Suprapubic skin (tissue), 4 donors: ENCODE results near the gene SOX5. TPM values are rescaled to one million over a fixed set of nuclear protein-coding genes. Genes with fewer than 3 reads are reported as not detected.

Source experiments
- DNase-seq, 2 donors: peaks; one replicate each; pipeline ENCODE4 v3.0.0-alpha.2; 2019; ENCODE audit warnings: low spot score in 2 of 2
- H3K27ac ChIP-seq: fragments of 200-600 bp; sonication (generic); one replicate; pipeline ENCODE4 v1.5.1; 2019
- H3K27me3 ChIP-seq: fragments of 200-600 bp; sonication (generic); one replicate; pipeline ENCODE4 v1.5.1; 2019
- H3K36me3 ChIP-seq: fragments of 200-600 bp; sonication (generic); one replicate; pipeline ENCODE4 v1.5.1; 2019
- H3K4me1 ChIP-seq: fragments of 200-600 bp; sonication (generic); one replicate; pipeline ENCODE4 v1.5.1; 2019
- H3K4me3 ChIP-seq: fragments of 200-600 bp; sonication (generic); one replicate; pipeline ENCODE4 v1.5.1; 2019; ENCODE audit warnings: mild to moderate bottlenecking
- H3K9me3 ChIP-seq: fragments of 200-600 bp; sonication (generic); one replicate; pipeline ENCODE4 v1.5.1; 2019
- EP300 ChIP-seq: sonication (generic); formaldehyde crosslinking; IDR thresholded peaks from one replicate; pipeline ENCODE4 v1.6.1; 2017; ENCODE audit warnings: antibody characterized with exemption
- POLR2A ChIP-seq, 2 donors: fragments of 450-650 bp; IDR thresholded peaks; one replicate each; pipeline ENCODE4 v1.6.1; 2017; ENCODE audit warnings: antibody characterized with exemption in 2 of 2, mild to moderate bottlenecking in 2 of 2, moderate library complexity in 2 of 2
- POLR2AphosphoS5 ChIP-seq, 3 donors: sonication (generic); formaldehyde crosslinking; IDR thresholded peaks; one replicate each; pipeline ENCODE4 v1.6.1; 2017; ENCODE audit warnings: antibody characterized with exemption in 3 of 3
- WGBS: methylation state at CpG from one replicate; pipeline ENCODE4 v1.1.5; 2018; 5-methylcytosine and 5-hydroxymethylcytosine counted together
- total RNA-seq, 4 donors: library from RNA; depleted of rRNA; stranded (reverse); fragments of >200 nt; gene quantifications; one replicate each; pipeline ENCODE4 v1.1.0, GENCODE V29; 2016
- TF ChIP-seq, protein P1 (sequence below), 2 donors: fragments of 200-600 bp in 1 of 2; fragments of 450-650 bp in 1 of 2; sonication (generic) in 1 of 2; IDR thresholded peaks; one replicate each; pipeline ENCODE4 v1.5.1; 2016 to 2019; ENCODE audit warnings: antibody characterized with exemption in 2 of 2, mild to moderate bottlenecking in 1 of 2, moderate library complexity in 1 of 2

SOX5 gene
- total RNA-seq, 4 donors from 2014 or later = 19.0 to 110 (median 23.2) TPM

DNA sequence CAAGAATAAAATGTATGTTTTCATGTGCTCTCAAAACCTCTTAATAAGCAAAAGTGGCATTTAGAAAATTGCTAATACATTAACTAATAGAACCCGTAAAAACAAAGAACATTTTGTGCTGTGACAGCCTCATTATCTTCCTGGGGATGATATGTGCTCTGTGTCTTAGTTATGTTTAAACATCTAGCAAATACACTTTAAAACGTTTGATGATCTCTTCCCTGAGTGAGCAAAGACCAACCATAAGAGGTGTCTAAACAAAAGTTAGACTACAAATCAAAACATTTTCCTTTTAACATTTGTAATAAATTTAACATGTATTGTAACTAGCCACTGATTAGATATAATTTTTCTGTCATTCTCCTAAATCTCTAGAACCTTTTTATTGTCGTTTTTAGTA lies 95.8 kb downstream of the SOX5 start:
- 63% methylated on average over 3 of the region's 3 CpGs for WGBS
- H3K27ac ChIP-seq = no peak overlapping the region
- no peaks in the 10 kb centered on the region for H3K27me3 ChIP-seq
- no peaks in the 10 kb centered on the region for H3K4me1 ChIP-seq
- no peak overlapping the region for H3K4me3 ChIP-seq
- H3K9me3 ChIP-seq = no peaks in the 10 kb centered on the region
- TF ChIP-seq EP300 (no peak), POLR2A (IDR thresholded peaks at IDR 0.05) (no peak), POLR2AphosphoS5 (IDR thresholded peaks at IDR 0.05) (no peak)
- TF ChIP-seq, protein P1, sequence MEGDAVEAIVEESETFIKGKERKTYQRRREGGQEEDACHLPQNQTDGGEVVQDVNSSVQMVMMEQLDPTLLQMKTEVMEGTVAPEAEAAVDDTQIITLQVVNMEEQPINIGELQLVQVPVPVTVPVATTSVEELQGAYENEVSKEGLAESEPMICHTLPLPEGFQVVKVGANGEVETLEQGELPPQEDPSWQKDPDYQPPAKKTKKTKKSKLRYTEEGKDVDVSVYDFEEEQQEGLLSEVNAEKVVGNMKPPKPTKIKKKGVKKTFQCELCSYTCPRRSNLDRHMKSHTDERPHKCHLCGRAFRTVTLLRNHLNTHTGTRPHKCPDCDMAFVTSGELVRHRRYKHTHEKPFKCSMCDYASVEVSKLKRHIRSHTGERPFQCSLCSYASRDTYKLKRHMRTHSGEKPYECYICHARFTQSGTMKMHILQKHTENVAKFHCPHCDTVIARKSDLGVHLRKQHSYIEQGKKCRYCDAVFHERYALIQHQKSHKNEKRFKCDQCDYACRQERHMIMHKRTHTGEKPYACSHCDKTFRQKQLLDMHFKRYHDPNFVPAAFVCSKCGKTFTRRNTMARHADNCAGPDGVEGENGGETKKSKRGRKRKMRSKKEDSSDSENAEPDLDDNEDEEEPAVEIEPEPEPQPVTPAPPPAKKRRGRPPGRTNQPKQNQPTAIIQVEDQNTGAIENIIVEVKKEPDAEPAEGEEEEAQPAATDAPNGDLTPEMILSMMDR (IDR thresholded peaks at IDR 0.05) = no peak
- DNase-seq = no peak
- no peaks in the 10 kb centered on the region for H3K36me3 ChIP-seq

DNA sequence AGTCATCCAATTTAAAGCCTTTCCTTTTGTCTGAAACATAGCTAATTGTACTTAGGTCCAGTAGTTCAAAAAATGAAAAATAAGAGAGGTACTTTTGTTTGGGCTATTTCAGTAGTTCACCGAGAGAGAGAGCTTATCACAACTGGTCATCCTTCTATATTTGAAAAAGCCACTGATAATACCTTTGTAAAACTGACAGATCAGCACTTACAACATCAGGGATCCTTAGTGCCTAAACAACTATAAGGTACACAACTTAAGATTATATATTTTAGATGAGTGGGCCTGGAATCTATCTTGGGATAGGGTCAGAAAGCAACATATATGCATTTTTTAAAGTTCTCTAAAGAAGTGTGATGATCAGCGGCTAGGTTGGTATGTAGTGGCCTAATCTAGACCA lies 97.9 kb downstream of the SOX5 start:
- no peaks in the 10 kb centered on the region for H3K36me3 ChIP-seq
- no peaks in the 10 kb centered on the region for H3K27me3 ChIP-seq
- no peaks in the 10 kb centered on the region for H3K4me1 ChIP-seq
- 94% methylated on average over 2 of the region's 2 CpGs for WGBS
- H3K27ac ChIP-seq = no peak overlapping the region
- TF ChIP-seq, protein P1 (IDR thresholded peaks at IDR 0.05) = no peak
- TF ChIP-seq EP300 = no peak
- no peak for TF ChIP-seq POLR2AphosphoS5 (IDR thresholded peaks at IDR 0.05)
- TF ChIP-seq POLR2A (IDR thresholded peaks at IDR 0.05) = no peak
- no peak for DNase-seq
- H3K4me3 ChIP-seq = no peak overlapping the region
- H3K9me3 ChIP-seq = no peaks in the 10 kb centered on the region

DNA sequence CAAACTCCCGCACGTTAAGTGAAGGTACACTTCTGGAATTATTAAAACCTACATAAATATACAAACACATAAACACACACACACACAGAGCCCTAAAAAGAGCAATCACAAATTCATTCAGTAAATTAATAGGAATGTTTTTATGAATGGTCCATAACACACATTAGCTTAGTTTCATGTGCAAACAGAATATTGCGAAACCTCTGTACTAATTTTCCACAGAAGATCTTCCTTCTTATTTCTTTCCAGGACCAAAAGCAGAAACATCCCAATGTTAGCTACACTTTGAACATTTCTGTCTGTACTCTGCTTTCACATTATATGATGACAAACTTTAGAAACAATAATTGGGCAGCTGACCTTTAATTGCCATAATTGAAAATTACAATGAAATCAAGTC lies 101.6 kb downstream of the SOX5 start:
- Histone ChIP-seq H3K36me3 (no peaks in the 10 kb centered on the region), H3K27ac (no peak overlapping the region), H3K9me3 (no peaks in the 10 kb centered on the region), H3K27me3 (no peaks in the 10 kb centered on the region), H3K4me3 (no peak overlapping the region), H3K4me1 (no peaks in the 10 kb centered on the region)
- no peak for DNase-seq
- WGBS = 81% methylated on average over 3 of the region's 3 CpGs
- no peak for TF ChIP-seq POLR2A (IDR thresholded peaks at IDR 0.05)
- no peak for TF ChIP-seq EP300
- TF ChIP-seq, protein P1 (IDR thresholded peaks at IDR 0.05) = no peak
- TF ChIP-seq POLR2AphosphoS5 (IDR thresholded peaks at IDR 0.05) = no peak

DNA sequence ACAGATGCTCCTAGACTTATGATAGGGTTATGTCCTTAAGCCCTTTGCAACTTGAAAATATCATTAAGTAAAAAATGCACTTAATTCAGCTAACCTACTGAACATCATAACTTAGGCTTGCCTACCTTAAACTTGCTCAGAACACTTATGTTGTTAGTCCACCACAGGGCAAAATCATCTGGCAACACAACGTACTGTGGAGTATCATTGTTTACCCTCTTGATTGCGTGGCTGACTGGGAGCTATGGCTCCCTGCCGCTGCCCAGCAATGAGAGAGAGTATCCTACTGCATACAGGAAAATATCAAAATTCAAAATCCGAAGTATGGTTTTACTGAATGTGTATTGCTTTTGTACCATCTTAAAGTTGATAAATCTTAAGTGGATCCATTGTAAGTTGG lies 105.5 kb downstream of the SOX5 start:
- no peak overlapping the region for H3K27ac ChIP-seq
- no peak for DNase-seq

DNA sequence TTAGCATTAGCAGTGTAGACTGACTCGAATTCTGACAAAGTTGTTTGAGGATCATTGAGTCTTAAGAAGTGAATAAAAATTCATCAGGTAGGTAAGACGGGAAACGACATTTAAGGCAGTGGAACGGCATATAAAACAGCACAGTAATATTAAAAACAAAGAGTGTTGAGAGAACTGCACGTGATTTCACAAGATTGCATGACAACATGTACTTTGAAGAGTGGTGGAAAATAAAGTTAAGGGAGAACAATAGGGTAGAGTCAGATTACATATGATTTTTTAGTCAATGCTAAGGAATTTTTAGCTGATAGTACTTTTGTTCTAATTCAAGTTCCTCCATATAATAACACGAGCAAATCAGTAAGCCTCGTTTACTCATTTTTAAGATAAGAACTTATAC lies 115.4 kb downstream of the SOX5 start:
- Histone ChIP-seq H3K36me3 (no peaks in the 10 kb centered on the region), H3K27ac (no peak overlapping the region), H3K4me1 (no peaks in the 10 kb centered on the region), H3K27me3 (no peaks in the 10 kb centered on the region), H3K4me3 (no peak overlapping the region), H3K9me3 (no peaks in the 10 kb centered on the region)
- 84% methylated on average over 7 of the region's 7 CpGs for WGBS
- DNase-seq = no peak
- TF ChIP-seq, protein P1 (IDR thresholded peaks at IDR 0.05) = no peak
- TF ChIP-seq EP300 (no peak), POLR2AphosphoS5 (IDR thresholded peaks at IDR 0.05) (no peak), POLR2A (IDR thresholded peaks at IDR 0.05) (no peak)

More for the DNA sequence above, 105.5 kb downstream of the SOX5 start:
- TF ChIP-seq EP300 = no peak
- no peak for TF ChIP-seq POLR2AphosphoS5 (IDR thresholded peaks at IDR 0.05)
- no peak for TF ChIP-seq POLR2A (IDR thresholded peaks at IDR 0.05)
- TF ChIP-seq, protein P1 (IDR thresholded peaks at IDR 0.05) = no peak
- Histone ChIP-seq H3K4me1 (no peaks in the 10 kb centered on the region), H3K36me3 (no peaks in the 10 kb centered on the region), H3K27me3 (no peaks in the 10 kb centered on the region), H3K4me3 (no peak overlapping the region), H3K9me3 (no peaks in the 10 kb centered on the region)
- 84% methylated on average over 4 of the region's 4 CpGs for WGBS
